ENCODE results near the gene C19orf25.

The C19orf25 gene

DNA sequence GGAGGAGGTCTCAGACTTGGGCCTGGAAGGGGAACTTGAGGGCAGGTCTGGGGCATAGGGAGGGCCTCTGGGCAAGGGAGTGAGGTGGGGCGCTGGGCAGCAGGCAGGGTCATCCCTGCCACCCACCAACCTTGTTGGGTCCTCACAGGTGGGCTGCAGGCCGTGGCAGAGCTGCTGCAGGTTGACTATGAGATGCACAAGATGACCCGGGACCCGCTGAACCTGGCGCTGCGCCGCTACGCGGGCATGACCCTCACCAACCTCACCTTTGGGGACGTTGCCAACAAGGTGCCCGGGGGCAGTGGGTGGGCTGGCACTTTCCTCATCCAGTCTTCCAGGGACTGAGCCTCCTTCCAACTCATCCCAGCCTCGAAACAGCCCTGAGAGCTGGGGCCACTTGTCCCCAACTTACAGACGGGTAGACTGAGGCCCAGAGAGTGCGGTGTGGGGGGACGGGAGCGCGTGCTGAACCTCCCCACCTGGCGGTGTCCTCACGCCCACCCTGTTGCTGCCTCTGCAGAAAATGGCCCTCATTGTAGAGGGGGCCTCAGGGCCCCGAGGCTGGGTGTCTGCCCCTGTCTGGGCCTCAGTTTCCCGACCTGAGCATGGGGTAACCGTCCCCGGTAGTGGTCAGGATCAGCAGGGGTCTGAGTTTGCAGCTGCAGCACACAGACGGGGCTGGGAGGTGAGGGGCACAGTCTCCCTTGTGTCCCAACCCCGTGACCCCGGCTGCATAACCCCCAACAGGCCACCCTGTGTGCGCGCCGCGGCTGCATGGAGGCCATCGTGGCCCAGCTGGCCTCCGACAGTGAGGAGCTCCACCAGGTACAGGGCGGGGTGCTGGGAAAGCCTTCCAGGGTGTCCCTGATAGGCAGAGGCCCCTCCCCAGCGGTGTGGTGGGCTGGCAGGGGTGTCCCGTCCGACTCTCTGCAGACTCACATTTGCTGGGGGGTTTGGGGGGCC, 18.7 kb downstream of the C19orf25 start:
- DNase-seq, result no peak

DNA sequence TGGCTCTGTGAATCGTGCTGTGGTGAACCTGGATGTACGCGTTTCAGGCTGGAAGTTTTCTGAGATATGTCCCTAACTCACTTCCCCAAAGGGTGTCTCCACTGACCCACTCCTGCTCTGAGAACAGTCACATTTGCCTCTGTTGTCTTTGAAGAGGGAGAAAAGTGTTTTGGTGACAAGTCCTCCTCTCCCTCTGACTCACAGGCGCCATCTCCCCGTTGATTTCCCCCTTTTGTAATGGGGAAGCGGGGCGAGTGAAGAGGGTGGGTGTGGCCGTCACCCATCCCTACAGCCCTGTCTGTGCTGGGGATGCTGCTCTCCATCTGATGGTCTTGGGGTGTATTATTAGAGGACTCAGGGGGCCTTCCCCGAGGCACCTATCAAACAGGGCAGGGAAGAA, 19.5 kb downstream of the C19orf25 start:
- DNase-seq, result no peak

DNA sequence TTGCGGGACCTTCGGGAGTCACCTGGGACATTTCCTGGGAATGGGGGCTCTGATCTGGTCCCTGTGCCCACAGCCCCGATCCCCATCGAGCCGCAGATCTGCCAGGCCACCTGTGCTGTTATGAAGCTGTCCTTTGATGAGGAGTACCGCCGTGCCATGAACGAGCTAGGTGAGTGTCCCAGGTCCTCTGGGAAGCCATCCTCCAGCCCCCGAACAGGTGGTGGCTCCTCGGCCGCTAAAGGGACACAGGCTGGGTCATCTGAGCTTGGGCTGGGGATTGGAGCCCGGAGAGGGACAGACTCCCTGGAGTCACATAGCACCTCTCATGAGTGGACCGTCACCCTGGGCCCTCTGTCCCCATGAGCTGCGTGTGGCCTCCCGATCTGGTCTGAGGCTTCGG, 21.1 kb downstream of the C19orf25 start:
- no peak for DNase-seq

DNA sequence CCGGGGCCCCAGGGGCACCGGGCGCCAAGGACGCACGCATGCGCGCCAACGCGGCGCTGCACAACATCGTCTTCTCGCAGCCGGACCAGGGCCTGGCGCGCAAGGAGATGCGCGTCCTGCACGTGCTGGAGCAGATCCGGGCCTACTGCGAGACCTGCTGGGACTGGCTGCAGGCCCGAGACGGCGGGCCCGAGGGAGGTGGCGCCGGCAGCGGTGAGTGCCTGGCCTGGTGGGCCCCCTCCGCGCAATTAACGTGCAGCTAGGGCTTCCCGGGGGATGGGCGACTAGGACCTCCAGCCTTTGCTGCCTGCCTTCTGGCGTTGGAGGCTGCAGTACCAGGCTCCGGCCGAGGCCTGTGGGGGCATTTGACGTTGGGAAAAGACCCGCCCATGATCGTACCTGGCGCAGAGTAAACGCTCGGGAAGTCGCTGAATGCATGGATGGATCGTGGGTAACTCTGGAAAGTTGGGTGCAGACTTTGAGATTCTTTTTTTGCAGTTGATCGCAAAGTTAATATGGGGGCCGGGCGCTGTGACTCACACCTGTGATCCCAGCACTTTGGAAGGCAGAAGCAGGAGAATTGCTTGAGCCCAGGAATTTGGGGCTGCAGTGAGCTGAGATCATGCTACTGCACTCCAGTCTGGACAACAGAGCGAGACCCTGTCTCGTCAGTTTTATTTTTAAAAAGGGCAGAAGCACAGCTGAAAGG, 21.8 kb downstream of the C19orf25 start:
- no peak for DNase-seq

DNA sequence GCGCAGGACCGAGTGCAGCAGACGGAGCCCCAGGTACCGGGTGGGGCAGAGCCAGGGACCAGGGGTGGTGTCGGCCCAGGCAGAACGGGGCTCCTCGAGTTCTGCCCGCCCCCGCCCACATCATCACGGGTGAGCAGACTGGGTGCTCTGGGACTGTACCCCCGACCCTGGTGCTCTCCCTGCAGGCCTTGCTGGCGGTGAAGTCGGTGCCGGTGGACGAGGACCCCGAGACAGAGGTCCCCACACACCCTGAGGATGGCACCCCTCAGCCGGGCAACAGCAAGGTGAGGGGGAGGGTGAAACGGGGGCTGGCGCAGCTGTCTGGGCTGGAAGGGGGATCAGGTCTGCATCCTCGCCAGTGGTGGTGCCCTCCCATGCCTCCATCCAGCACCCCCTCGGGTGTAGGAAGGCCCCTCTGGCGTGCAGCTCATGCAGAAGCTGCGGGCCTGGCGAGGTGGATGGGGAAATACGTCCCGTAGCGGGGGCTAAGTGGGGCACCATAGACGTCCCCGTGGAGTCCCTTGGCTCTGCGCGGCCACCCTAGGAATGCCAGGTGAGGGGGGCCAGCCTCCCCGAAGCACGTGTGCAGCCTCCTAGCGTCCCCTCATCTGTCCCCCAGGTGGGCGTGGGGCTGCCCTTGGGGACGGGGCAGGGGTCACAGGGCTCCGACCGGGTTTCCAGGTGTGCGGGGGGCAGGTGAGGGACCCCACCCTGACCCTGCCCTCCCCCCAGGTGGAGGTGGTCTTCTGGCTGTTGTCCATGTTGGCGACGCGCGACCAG, 22.7 kb downstream of the C19orf25 start:
- DNase-seq, result no peak

DNA sequence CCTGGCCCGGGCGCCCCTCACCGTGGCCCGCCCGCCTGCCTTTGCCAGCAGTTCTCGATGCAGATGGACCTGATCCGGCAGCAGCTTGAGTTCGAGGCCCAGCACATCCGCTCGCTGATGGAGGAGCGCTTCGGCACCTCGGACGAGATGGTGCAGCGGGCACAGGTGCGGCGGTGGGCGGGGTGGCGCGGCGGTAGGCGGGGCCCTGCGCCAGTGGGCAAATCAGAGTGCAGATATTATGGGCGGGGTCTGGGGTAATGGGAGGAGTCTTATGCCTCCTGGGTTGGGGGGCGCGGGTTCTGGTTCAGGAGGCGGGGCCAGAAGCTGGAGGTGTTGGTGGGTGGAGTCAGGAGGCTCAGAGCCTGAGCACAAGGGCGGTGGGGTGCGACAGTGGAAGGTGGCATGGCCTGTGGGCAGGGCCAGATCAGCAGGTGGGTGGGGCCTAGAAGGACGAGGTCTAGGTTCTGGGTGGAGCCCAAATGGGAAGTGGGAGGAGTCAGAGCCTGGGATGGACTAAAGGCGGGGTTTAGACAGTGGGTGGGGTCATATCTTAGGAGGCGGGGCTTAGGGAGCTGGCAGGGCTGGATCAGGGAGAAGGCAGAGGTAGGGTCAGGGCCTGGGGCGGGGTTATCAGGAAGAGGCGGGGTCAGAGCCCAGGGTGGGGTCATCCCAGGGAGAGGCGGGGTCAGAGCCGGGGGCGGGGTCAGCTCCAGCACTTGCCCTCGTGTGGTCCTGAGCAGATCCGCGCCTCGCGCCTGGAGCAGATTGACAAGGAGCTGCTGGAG, 23.5 kb downstream of the C19orf25 start:
- peak; percentile 87 for DNase-seq

DNA sequence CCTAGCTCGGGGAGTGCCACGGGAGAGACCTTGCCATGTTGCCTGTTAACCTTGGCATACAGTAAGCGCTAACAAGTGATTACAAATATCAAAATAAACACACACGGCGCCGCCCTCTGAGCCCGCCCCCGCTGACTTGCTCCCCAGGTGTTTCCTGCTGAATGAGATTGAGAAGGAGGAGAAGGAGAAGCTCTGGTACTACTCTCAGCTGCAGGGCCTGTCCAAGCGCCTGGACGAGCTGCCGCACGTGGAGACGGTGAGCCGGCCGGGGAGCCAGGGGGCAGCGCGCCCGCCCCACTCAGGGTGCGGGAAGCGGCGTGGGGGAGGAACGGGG, 24.0 kb downstream of the C19orf25 start:
- no peak for DNase-seq

DNA sequence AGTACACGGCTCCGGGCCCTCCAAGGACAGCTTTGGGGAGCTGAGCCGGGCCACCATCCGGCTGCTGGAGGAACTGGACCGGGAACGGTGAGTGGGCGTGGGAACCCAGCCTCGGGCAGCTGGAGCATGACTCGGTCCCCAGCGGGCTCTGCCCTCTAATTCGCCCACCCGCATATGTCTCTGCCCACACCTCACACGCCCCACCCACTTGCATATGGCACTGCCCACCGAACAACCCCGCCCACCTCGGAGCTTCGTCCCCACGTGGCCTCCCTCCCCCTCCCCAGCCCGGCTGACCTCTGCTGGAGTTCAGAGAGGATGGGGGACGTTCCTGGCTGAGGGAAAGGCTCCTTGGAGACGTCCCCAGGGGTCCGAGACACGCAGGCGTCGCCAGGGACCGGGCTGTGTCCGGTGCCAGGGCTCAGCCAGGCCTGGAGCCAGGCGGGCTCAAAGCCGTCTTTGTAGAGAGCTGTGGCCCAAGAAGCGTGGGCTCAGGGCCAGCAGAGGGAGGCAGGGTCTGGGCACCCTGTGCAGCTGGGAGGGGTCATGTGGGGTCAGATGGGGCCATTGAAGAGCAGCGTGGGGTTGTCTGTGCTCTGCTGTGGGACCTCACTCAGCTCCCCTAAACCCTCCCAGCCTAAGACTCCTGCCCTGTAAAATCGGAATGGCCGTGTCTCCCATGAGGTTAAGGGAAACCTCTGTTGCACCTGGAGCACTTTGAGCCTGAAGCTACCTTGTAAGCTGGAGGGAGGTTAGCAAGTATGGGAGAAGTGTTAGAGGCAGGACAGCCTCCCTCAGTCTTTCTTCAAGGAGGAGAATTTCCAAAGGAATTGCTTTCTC, 25.3 kb downstream of the C19orf25 start:
- DNase-seq, result no peak

DNA sequence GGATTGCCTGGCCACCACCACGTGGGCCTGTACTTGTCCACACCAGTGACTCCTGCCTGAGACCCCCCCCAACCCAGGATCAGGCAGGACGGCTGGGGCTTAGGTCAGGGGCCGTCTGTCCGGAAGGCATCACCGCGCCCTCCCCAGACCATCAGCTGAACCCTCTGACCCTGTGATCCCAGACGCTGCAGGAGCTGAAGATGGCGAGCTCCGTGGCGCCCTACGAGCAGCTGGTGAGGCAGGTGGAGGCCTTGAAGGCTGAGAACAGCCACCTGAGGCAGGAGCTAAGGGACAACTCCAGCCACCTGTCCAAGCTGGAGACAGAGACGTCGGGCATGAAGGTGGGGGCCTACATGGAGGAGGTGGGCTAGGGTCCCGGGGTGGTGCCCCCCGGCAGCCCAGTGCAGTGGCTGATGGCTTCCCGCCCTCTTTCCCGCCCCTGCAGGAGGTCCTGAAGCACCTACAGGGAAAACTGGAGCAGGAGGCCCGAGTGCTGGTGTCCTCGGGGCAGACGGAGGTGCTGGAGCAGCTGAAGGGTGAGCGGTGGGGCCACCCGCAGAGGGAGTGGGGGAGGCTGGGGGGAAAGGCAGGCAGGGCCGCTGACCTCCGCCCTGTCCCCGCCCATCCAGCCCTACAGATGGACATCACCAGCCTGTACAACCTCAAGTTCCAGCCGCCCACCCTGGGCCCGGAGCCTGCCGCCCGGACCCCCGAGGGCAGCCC, 26.1 kb downstream of the C19orf25 start:
- no peak for DNase-seq

DNA sequence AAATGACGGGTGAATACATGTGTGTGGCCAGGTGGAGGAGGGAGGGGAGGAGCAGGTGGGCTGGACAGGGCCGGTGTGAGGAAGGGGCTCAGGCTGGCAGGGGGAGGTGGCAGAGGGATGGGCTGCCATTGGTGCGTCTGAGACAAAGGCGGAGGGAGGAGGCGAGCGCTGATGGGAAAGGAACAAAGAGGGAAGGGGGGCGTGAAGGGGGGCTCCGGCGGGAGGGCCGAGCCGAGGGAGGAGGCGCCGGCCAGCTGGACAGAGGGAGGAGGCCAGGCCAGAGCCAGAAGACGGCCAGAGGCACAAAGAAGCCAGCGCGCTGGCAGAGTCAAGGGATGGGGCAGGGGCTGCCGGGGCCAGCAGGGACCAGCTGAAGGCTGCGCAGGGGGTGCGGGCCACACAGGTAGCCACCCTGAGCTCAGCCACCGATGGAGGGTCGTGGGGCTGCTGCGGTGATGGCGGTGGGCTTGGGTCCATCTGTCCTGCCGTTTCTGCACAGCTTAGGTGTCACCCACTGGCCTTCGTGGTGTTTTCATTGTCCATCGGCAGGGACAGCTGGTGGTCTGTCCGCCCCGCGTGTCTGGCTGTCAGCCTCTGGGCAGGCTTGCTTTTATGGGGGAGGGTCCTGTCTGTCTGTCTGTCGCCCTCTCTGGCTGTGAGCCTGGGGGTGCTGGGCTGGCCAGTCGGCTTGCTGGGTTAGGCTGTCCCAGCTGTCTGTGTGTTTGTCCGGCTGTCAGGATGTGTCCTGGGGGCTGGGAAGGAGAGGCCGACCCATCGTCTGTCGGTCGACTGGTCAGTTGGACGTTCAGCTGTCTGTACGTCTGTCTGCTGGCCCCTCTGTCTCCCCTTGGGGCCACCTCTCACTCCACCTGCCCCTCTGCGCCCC, 26.9 kb downstream of the C19orf25 start:
- no peak for DNase-seq

DNA sequence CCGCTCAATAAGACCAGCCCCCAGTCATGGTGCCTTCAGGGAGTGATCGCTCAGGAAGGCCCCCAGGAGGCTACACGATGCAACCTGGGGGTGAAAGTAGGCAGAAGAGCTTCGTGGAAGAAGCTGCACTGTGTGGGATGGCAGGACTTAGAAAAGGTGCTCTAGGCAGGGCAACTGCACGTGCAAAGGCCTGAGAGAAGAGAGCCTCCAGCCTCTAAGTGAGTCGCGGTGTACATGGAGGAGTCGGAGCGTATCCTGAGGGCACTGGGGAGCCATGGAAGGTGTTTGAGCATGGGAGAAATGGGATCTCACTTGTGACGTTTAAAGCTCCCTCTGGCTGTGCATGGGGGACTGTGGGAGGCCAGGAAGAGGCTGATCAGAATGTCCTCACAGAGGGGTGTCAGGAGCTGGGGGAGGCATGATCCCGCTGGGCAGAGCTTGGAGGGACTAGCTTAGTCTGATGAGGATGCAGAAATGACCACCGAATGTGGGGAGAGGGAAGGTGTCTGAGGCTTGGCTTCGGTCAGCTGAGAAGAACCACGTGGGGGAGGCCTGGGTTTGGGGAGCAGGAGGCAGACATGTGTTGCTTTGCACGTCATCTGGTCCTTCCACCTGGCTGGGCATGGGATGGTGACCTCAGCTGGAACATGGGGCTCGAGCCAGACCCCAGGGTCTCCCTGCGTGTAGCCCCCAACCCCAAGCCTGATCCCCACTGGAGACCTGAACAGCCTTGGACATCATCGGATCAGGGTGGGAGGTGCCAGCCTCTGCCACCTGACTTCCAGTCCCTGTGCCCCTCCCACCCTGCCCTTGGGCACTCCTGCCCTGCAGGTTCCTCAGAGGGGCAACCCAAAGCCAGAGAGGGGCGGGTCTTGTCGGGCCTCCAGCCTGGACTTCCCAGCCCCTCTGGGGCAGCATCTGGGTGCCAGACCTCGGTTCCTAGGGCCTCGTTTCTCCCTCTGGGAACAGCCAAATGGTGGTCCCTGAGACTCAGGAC, 28.0 kb downstream of the C19orf25 start:
- no peak for DNase-seq

DNA sequence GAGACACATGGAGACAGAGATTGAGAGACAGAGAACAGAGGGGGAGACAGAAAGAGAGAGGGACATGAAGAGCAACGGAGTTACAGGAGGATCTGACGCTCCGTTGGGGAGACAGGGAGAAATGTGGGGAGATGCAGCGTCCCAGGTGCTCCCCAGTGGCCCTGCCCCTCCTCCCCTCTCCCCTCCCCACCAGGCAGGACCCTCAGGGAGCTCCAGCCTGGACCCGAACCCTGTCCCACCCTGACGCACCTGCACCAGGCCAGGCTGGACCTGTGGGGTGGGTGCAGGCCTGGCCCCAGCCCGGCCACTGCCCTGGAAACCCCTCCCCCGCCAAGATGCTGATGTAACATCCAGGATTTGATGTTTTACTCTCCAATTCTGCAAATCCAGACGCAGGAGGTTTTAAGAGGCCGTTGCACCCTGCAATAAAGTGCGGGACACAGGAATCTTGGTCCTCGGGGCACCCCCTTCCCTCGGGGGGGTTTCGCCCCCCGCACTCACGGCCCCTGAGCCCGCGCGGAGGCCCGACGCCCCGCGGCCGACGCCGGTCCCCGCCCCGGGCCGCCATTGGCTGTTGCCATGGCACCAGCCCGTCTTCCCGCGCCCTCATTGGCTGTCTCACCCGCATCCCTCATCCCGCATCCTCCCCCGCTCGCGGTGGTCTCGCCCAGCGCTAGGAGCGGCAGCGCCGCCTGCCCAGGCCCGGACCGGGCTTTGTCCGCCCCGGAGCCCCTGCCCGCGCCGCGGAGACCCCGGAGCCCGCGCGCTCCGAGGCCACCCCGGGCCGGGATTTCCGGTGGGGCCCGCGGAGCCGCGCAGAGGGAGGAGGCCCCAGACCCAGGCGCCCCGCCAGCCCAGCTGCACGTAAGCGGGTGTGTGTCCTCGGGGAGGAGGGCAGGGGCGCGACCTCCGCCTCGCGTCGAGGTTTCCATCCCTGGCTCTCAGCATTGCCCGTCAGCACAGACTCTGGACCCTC, 29.3 kb downstream of the C19orf25 start, which contains the start of gene APC2:
TSS of gene APC2 (plus strand) at position 655 of the 976 bp plus-strand sequence. CDS start 2,881 bp downstream, outside the sequence.
- DNase-seq, result no peak

DNA sequence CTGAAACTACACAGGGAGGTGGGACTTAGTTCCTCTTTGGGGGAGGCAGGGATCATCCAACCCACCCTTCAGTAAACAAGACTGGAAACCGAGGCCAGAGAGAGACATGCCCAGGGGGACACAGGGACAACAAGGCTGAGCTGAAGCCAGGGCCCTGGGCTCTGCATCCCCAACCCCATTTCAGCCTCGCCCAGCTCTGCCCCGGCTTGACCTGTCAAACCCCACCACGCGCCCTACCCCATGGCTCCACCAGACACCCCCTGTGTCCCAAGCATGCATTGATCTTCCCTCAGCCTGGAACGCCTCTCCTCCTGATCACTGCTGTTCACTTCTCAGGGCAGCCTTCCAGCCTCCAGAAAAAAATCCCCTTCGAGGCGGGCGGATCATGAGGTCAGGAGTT, 31.1 kb downstream of the C19orf25 start:
- no peak for DNase-seq

DNA sequence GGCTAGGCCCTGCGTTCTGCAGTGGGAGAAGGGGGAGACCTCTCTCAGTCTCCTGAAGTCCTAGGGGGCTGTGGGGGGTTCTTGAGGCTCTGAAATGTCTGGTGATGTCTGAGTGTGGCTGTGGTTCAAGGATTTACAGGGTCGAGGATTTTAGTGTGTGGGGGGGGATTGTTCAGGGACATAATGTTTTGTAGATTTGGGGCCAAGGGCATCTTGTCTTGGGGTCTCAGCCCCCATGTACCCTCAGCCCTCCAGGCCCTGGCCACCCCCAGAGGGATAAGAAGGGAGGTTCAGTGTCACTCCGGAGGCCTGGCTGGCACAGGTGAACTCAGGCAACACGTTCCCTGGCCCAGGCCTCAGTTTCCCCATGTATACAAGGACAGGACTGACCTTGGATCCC, 31.5 kb downstream of the C19orf25 start:
- no peak for DNase-seq

DNA sequence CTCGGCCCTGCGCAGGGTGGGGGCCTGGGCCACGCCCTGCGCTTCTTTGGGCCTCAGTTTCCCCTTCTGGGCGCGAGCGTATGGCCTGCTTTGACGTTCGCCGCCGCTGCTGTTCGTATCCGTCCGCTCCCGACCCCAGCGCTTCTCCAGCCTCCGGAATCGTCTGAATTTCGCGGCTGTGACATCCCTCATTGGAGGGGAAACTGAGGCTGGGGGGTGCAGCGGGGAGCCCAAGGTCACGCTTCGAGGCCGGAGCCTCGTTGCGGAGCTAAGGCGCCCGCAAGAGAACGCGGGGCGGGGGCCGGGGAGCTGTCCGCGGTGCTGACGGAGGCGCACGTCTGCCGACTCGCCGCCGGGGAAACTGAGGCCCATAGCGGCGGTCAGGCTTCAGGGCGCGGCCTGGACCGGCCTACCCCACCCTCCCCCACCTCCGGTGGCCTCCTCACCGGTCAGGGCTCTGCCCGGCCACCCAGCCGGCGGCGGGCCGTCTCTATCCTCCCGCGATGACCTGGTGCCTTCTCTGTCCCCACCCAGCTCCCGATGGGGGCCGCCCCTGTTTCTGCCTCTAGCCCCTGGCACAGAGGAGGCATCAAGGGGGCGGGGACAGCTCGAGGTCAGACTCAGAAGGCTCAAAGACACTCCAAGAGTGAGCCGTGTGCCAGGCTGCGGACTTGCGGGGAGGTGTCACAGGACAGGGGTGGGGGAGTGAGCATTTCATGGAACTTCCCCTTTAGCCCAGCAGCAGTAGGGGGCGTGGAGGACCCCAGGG, 32.1 kb downstream of the C19orf25 start:
- DNase-seq, result no peak

DNA sequence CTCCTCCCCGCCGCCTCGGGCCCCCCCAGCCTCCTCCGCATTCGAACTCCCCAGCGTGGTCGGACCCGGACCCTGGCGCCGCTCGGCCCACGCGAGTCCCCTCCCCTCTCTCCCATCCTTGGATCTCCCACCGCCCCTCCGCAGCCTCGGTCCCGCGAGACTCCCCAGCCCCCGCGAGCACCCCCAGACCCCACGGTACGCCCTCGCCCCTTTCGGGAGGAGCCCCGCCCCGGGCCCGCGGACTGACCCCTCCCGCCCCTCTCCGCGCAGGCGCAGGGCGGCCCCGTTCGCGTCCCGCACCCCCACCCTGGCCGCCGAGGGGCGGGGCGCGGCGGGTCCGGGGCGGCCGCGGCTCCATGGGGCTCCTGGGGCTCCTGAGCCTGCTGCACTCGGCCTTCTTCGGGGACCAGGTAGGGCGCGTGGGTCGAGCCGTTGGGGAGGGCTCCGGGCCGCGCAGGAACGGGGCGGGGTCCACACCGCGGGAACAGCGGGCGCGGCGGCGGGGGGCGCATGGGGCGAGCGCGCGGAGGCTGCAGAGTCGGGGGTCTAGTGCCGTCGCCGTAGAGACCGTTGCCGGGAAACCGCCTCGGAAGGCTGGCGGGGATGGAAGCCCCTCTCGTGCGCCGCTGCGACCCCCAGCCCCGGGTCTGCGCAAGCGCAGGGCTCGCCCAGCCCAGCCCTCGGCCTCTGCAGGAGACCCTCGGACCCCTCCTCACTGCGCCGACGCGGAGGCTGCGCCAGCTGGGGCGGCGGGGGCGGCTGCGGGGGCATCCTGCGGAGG, 32.9 kb downstream of the C19orf25 start:
- no peak for DNase-seq
